Neutrophil (primary cell): ENCODE data around the gene ENOSF1.
"Not testable (repeated sequence)": the region's sequence is repeated elsewhere in the genome, so short reads cannot be mapped to it uniquely, and the experiment has no call there.

Experiments
- H3K27ac ChIP-seq: fragments of 200-600 bp; sonication (generic); 2 replicates; pipeline ENCODE4 v1.5.1; 2016; ENCODE audit warnings: mild to moderate bottlenecking, moderate library complexity
- H3K27me3 ChIP-seq: fragments of 200-600 bp; sonication (generic); 2 replicates; pipeline ENCODE4 v1.6.0; 2016; ENCODE audit warnings: mild to moderate bottlenecking
- H3K36me3 ChIP-seq: fragments of 200-600 bp; sonication (generic); 2 replicates; pipeline ENCODE4 v1.5.1; 2017
- H3K4me1 ChIP-seq, 2 experiments: fragments of 200-600 bp in 1 of 2; sonication (generic) in 1 of 2; 1 replicate in 1 of 2; 2 replicates in 1 of 2; pipeline versions ENCODE4 v1.5.1 to v1.6.1; 2013 to 2016; ENCODE audit warnings: low read depth in 1 of 2, low read length in 1 of 2, mild to moderate bottlenecking in 1 of 2, moderate library complexity in 1 of 2; ENCODE audit not compliant: control insufficient read depth in 1 of 2, insufficient read depth in 1 of 2
- H3K4me3 ChIP-seq, 2 experiments: fragments of 200-600 bp in 1 of 2; sonication (generic) in 1 of 2; 1 replicate in 1 of 2; 2 replicates in 1 of 2; pipeline ENCODE4 v1.5.1; 2013 to 2016; ENCODE audit warnings: low read depth in 1 of 2, low read length in 1 of 2, mild to moderate bottlenecking in 1 of 2, moderate library complexity in 1 of 2
- H3K9me3 ChIP-seq: fragments of 200-600 bp; sonication (generic); 2 replicates; pipeline ENCODE4 v1.5.1; 2016
- CTCF ChIP-seq: fragments of 200-600 bp; sonication (generic); IDR thresholded peaks from 2 replicates; pipeline ENCODE4 v1.5.1; 2016; ENCODE audit warnings: antibody characterized with exemption

The ENOSF1 gene

GRCh38 chr18:744832-745597 is 32.6 kb upstream of the ENOSF1 start:
- no peak overlapping the region for H3K4me3 ChIP-seq
- no peak for TF ChIP-seq CTCF
- no peaks in the 10 kb centered on the region for H3K9me3 ChIP-seq
- no peaks in the 10 kb centered on the region for H3K4me1 ChIP-seq
- H3K27ac ChIP-seq: no peak overlapping the region
- H3K27me3 ChIP-seq: peaks cover 12% of the 10 kb centered on the region
- no peaks in the 10 kb centered on the region for H3K36me3 ChIP-seq

- Histone ChIP-seq H3K27me3 (peaks cover 9% of the 10 kb centered on the region), H3K27ac (no peak overlapping the region), H3K4me3 (no peak overlapping the region), H3K9me3 (no peaks in the 10 kb centered on the region), H3K36me3 (no peaks in the 10 kb centered on the region), H3K4me1 (no peaks in the 10 kb centered on the region)
- no peak for TF ChIP-seq CTCF
Observed at GRCh38 chr18:741931-742512, 29.6 kb upstream of the ENOSF1 start.

- Histone ChIP-seq H3K4me1 (no peaks in the 10 kb centered on the region), H3K27ac (no peak overlapping the region), H3K9me3 (no peaks in the 10 kb centered on the region), H3K36me3 (no peaks in the 10 kb centered on the region), H3K27me3 (no peaks in the 10 kb centered on the region), H3K4me3 (no peak overlapping the region)
- no peak for TF ChIP-seq CTCF
Observed at GRCh38 chr18:732371-732770, 19.9 kb upstream of the ENOSF1 start.

GRCh38 chr18:731185-731584 is 18.8 kb upstream of the ENOSF1 start:
- Histone ChIP-seq H3K4me1 (no peaks in the 10 kb centered on the region), H3K9me3 (no peaks in the 10 kb centered on the region), H3K4me3 (no peak overlapping the region), H3K27me3 (no peaks in the 10 kb centered on the region), H3K27ac (no peak overlapping the region), H3K36me3 (no peaks in the 10 kb centered on the region)
- TF ChIP-seq CTCF: no peak

GRCh38 chr18:730692-731091 is 18.3 kb upstream of the ENOSF1 start:
- Histone ChIP-seq H3K4me3 (no peak overlapping the region), H3K4me1 (no peaks in the 10 kb centered on the region), H3K27ac (no peak overlapping the region), H3K27me3 (no peaks in the 10 kb centered on the region), H3K36me3 (no peaks in the 10 kb centered on the region), H3K9me3 (no peaks in the 10 kb centered on the region)
- no peak for TF ChIP-seq CTCF

- not testable (repeated sequence) for H3K27ac ChIP-seq, H3K4me1 ChIP-seq, H3K27me3 ChIP-seq, H3K4me3 ChIP-seq, H3K36me3 ChIP-seq, H3K9me3 ChIP-seq
Observed at GRCh38 chr18:730120-730519, 17.7 kb upstream of the ENOSF1 start.
